ENCODE results near the gene DNAJB8.

Gene DNAJB8

DNA sequence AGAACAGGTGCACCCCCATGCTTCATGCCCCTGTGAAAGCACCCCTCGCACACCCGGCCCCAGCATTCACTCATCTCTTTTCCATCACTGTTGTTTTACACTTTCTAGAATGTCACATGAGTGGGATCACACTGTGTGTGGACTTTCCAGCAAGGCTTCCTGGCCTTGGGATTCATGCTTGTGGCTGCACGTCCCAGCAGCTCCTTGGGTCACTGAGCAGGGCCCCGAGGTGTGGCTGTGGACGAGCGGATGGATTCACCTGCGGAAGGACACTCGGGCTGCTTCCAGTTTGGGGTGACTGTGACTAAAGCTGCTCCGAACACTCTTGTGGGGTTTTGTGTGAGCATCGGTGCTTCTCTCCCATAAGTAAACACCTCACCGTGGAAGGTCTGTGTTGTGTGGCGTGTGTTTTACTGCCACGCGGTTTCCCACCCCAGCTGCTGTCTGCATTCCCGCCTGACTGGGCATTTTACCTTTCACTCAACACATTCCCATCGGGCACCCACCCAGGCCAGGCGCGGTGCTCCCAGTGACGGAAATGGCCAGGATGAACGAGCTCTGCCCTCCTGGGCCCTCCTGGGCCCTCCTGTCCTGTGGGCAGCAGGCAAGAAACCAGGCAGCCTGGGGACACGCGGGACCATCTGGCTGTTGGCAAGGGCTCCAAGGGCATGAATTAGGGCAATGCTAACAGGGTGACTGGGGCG lies 41.4 kb downstream of the DNAJB8 start:
- peak; percentile 57 for DNase-seq (ENCODE audit: low spot score)

- DNase-seq (ENCODE audit: low spot score): peak; percentile 90
Observed at GRCh38 chr3:128424508-128425069, 42.1 kb downstream of the DNAJB8 start.

- DNase-seq (ENCODE audit: low spot score): no peak
Observed at GRCh38 chr3:128423525-128424147, 43.1 kb downstream of the DNAJB8 start.

DNA sequence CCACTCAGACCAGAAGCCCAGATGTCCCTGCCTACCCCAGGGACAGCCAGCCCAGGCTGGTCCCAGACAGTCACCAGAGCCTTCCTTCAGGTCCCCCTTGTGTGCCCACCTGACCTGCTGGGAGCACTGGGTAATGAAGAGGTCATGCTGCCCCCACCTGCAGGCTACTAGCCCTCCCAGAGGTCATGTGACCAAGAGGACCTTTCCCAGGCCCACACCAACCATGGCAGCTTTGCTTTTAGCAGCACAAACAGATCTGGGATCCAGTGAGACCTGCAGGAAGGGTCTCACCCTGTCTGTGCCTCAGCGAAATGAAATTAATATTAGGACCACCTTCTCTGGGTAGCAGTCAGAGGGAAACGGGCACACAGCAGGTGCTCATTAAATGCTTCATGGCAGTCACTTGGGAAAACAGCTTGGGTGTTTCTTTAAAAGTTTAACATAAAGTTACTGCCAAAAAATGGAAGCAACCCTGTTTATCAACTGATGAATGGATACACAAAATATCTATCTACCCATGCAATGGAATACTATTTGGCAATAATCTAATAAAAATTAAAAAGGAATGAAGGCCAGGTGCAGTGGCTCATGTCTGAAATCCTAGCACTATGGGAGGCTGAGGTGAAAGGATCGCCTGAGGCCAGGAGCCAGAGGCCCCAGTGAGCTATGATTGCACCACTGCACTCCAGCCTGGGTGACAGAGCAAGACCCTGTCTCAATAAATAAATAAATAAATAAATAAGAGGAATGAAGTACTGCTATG lies 43.7 kb downstream of the DNAJB8 start:
- DNase-seq (ENCODE audit: low spot score): no peak

DNA sequence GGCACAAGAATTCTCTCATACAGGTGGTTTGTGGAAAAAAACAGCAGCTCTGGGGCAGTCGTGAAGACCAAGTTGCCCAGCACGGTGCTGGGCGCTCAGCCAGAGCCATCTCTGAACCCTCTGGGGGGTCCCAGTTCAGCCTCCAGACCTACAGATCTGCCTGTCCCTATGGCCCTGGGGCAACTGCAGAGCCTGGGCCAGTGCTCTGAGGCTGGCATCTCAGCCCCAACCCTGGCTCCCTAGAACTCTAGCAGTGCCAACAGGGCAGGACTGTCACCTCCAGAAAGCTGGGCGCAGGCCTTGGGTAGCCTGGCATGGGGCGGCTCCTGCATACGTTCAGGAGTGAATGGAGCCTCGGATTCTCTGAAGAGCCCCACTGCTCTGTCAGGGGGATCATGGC lies 44.7 kb downstream of the DNAJB8 start:
- no peak for DNase-seq (ENCODE audit: low spot score)

- DNase-seq (ENCODE audit: low spot score): no peak
Observed at GRCh38 chr3:128421439-128421836, 45.3 kb downstream of the DNAJB8 start.

- no peak for DNase-seq (ENCODE audit: low spot score)
Observed at GRCh38 chr3:128420720-128421438, 45.8 kb downstream of the DNAJB8 start.

- DNase-seq (ENCODE audit: low spot score): no peak
Observed at GRCh38 chr3:128420289-128420688, 46.4 kb downstream of the DNAJB8 start.

GRCh38 chr3:128419311-128419710 lies 47.4 kb downstream of the DNAJB8 start:
- no peak for DNase-seq (ENCODE audit: low spot score)

DNA sequence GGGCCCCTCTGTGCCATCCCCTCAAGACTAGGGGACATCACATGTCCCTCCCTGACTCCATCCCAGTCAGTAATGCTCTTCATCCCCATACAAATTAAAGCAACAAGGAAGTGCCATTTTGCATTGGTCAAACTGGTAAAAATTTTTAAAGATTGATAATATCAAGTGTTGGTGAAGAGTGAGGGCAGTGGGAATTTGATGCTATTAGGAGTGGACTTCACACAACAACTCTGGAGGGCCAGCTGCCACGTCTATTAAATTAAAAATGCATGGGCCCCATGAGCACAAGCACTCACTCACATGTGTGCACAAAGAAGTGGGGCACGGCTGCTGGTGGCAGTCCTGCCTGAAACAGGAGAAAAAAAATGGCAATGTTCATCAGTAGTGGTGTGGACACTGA lies 47.8 kb downstream of the DNAJB8 start:
- DNase-seq (ENCODE audit: low spot score): no peak

- DNase-seq (ENCODE audit: low spot score): peak; percentile 97
Observed at GRCh38 chr3:128416578-128417211, 50.0 kb downstream of the DNAJB8 start.

- peak; percentile 67 for DNase-seq (ENCODE audit: low spot score)
Observed at GRCh38 chr3:128415773-128416577, 50.7 kb downstream of the DNAJB8 start.

DNA sequence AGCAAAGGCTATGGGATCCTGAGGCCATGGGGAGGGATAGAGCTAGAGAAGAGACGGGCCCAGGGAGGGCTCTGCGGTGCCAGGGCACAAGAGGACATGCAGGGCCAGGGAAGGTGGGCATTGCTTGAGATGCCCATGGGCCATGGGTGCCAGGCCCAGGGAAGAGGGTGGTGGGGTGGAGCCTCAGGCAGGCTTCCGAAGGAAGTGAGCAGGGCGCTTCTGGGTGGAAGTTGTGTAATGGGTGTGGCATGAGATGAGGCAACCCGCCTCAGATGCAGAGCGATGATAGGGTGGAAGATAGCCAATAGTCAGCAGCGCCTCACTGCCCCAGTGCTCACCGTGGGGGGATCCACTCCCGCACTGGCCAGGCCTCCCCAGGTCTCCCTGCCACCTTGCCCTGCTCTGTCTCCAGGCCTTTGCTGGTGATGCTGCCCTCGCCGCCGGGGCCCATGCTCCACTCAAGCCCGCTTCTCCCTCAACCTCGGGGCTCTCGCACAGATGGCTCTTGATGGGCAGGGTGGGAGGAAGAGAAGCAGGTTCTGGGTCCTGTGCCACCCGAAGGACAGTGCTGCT lies 51.4 kb downstream of the DNAJB8 start:
- peak; percentile 21 for DNase-seq (ENCODE audit: low spot score)

- DNase-seq (ENCODE audit: low spot score): no peak
Observed at GRCh38 chr3:128413413-128414205, 53.1 kb downstream of the DNAJB8 start.

DNA sequence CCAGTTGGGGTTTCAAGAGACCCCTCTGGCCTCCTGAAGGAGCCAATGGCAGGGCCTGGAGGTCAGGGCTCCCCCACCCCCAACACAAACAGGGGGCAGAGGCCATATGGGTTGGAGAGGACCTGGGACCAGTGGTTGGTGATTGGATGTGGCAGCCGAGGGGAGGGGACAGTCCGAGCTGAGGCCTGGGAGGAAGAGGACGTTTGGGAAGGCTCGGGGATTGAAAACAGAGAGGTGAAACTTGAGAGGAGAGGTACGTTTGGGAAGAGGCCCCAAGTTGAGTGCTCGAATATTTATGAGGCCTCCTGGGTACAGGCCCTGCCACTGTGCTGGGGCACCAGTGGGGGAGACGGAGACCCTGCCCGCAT lies 53.7 kb downstream of the DNAJB8 start:
- DNase-seq (ENCODE audit: low spot score): no peak

Measured in SW480 (cell line).